GM12865 (cell line): Measurements from ENCODE around the gene SYT1.

Experiments
- DNase-seq: peaks from one replicate; pipeline ENCODE4 v3.0.0; 2010; ENCODE audit warnings: low read depth
- H3K4me3 ChIP-seq: 2 replicates; pipeline ENCODE4 v1.5.1; 2011; ENCODE audit warnings: mild to moderate bottlenecking, low read depth, low read length, control low read depth
- TF ChIP-seq, protein P1 (sequence below): IDR thresholded peaks from 2 replicates; pipeline ENCODE4 v1.5.1; 2011; ENCODE audit warnings: low read length, control low read depth, low read depth, inconsistent platforms; ENCODE audit not compliant: insufficient read depth; ENCODE audit errors: missing control alignments

Gene SYT1

DNA sequence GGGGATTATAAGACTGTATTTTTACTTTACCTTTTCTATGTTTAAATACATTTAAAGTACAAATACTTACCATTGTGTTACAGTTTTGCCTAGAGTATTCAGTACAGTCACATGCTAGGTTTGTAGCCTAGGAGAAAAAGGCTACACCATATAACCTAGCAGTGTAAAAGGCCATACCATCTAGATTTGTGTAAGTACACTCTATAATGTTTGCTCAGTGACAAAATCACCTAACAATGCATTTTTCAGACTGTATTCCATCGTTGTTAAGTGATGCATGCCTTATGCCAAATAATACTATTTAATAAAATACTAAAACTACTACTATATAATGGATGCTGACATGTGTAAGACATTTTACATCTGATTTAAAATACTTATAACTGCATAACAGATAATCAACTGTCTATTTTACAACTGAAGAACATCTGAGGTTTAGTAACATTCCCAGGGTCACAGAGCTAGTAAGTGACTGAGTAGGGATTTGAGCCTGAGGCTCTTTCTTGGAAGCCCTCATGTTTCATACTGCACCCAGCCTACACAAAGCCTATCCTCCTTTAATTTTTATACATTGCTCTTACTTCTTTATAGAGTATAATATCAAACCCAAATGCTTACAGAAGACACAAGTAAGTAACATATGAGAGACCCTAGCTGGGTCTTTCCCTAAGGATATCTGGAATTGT lies 296.8 kb downstream of the SYT1 start:
- H3K4me3 ChIP-seq, result no peak overlapping the region
- DNase-seq, result no peak
- TF ChIP-seq, protein P1, sequence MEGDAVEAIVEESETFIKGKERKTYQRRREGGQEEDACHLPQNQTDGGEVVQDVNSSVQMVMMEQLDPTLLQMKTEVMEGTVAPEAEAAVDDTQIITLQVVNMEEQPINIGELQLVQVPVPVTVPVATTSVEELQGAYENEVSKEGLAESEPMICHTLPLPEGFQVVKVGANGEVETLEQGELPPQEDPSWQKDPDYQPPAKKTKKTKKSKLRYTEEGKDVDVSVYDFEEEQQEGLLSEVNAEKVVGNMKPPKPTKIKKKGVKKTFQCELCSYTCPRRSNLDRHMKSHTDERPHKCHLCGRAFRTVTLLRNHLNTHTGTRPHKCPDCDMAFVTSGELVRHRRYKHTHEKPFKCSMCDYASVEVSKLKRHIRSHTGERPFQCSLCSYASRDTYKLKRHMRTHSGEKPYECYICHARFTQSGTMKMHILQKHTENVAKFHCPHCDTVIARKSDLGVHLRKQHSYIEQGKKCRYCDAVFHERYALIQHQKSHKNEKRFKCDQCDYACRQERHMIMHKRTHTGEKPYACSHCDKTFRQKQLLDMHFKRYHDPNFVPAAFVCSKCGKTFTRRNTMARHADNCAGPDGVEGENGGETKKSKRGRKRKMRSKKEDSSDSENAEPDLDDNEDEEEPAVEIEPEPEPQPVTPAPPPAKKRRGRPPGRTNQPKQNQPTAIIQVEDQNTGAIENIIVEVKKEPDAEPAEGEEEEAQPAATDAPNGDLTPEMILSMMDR, result no peak

DNA sequence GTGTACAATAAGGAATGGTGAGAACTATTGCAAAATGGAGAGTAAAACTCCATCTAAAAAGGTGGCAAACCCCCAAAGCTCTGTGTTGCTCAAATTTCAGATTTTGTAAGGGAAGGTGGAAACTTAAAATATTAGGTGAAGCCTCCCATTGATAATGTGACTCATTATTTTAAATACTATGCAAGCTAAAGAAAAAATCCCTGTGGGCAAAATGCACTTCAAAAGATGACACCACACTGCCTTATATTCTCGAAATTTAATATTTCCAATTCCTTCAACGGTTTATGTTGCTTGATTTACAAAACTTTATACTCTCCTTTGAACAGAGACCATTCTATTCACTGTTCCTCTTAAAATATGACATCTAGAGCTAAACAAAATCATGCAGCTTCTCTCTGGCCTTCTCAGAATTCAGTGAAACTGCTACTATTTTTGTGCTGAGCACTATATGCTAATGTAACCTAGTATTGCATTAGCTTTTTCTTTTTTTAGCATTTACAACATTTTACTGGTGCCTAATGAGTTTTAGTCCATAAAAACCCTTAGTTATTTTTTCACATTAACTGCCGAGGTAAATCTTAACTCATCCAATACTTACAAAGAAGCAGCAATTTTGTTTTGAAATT lies 297.7 kb downstream of the SYT1 start:
- no peak overlapping the region for H3K4me3 ChIP-seq

DNA sequence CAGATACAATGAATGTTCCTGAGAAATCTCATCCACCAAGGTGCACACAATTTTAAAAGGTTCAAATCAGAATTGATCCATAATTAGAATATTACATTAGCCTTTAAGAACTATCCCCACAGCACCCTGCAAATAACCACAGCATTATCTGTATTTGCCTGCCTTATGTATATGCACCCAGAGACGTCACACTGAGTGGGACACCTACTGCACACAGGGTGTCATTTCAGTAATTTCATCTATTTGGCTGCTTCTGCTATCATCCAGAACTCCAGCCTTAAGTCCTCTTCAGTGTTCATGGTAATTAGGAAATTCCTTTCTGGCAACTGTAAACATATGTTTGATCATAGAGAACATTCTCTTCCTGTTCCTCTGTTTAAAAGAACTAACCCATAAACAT lies 298.4 kb downstream of the SYT1 start:
- TF ChIP-seq, protein P1, result no peak
- no peak for DNase-seq
- no peak overlapping the region for H3K4me3 ChIP-seq

More for the DNA sequence above, 297.7 kb downstream of the SYT1 start:
- no peak for DNase-seq
- TF ChIP-seq, protein P1, result no peak

DNA sequence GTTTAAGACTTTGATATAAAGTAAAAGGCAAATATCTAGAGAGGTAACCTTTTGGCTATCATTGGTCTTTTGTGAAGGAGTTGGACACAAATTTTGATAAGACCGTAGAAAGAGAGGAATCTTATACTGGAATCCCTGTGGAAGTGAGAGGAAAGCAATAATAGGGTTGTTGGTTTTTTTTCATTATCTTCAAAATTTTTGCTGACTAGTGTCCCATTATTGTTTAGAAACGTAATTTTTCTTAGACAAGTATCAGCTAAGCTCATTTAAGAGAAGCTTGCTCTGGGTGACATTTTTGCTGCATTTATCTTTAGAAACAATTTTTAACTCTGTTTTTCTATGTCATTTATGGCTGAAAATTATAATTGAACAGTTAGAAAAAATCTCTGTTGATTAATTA lies 300.3 kb downstream of the SYT1 start:
- no peak overlapping the region for H3K4me3 ChIP-seq
- DNase-seq, result no peak
- TF ChIP-seq, protein P1, result no peak

DNA sequence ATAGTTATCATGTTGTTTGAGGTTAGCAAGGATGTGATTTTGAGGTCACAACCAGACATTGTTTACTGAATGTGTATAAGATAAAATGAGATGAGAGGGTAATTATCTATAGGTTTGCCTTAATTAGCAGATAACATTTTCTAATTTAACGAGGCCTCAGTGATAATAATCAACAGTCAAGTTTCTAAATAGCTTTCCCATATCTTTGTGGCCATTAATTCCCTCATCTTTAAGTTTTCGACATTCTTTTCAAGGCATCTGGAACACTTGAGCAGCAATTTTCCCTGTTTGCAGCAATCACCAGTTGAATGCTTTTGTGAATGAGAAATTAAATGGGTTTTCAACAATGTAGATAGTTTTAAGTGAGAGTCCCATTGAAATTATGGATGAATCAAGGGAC lies 304.1 kb downstream of the SYT1 start:
- TF ChIP-seq, protein P1, result no peak
- DNase-seq, result no peak

DNA sequence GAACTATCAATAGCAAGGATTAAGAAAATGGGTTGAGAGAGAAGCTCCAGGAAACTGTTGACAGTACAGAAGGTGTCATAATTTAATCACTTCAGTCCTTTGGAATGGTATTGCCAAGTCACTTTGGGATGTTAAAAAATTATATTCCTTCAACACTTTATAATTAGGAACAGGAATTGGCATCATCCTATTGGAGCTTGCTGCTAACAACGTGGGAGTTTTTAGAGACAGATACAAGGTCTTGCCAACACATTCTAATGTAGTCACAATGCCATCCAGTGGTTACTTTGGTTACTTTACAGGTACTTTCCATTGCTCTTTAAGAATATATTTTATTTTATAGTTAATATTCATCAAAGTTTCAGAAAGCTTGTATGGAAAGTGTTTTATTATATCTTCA lies 310.1 kb downstream of the SYT1 start:
- H3K4me3 ChIP-seq, result no peak overlapping the region
- TF ChIP-seq, protein P1, result peak; percentile 24
- peak; percentile 35 for DNase-seq

More for the DNA sequence above, 304.1 kb downstream of the SYT1 start:
- H3K4me3 ChIP-seq, result no peak overlapping the region
